Astrocyte (in vitro differentiated cells and primary cell): Measurements from ENCODE around the gene SPOCK1.

Experiments
- CTCF ChIP-seq: IDR thresholded peaks from 2 replicates; pipeline ENCODE4 v1.5.1; 2011; ENCODE audit warnings: low read depth, mild to moderate bottlenecking, inconsistent platforms, low read length, moderate library complexity; ENCODE audit not compliant: insufficient read depth
- EZH2 ChIP-seq: IDR thresholded peaks from 2 replicates; pipeline ENCODE4 v1.6.1; 2012; ENCODE audit warnings: mild to moderate bottlenecking, low read length, inconsistent platforms; ENCODE audit not compliant: insufficient read depth

GRCh38 chr5:137282216-137282615 is 216.9 kb downstream of the SPOCK1 start:
- TF ChIP-seq CTCF (no peak), EZH2 (no peak)
